Measurements from ENCODE around the gene CLDND2.
A peak's percentile ranks its signal among the peaks of the same experiment; 100 is the strongest.

The CLDND2 gene

GRCh38 chr19:51407511-51408131, 38.8 kb upstream of the CLDND2 start (continued):
- no peak for TF ChIP-seq ZNF362 (tag by site-specific recombination; IDR thresholded peaks at IDR 0.05)
- peak; percentile 39; the same call in 1 of the 2 replicates for TF ChIP-seq CTCF (tag by site-specific recombination; IDR thresholded peaks at IDR 0.05)
- TF ChIP-seq ZNF280C (tag by site-specific recombination; IDR thresholded peaks at IDR 0.05): no peak
- no peak for TF ChIP-seq TSHZ1 (tag by site-specific recombination; IDR thresholded peaks at IDR 0.05; ENCODE audit: borderline replicate concordance)
- TF ChIP-seq ZNF768 (tag by site-specific recombination; IDR thresholded peaks at IDR 0.05): peak; percentile 61; the same call in 1 of the 2 replicates
- TF ChIP-seq ZXDB (tag by site-specific recombination; IDR thresholded peaks at IDR 0.05): no peak
- no peak for TF ChIP-seq ZNF585B (tag by site-specific recombination; IDR thresholded peaks at IDR 0.05)
- no peak for TF ChIP-seq ZNF555 (tag by site-specific recombination; conservative IDR thresholded peaks at IDR 0.05)
- TF ChIP-seq ZNF391 (tag by site-specific recombination; IDR thresholded peaks at IDR 0.05; ENCODE audit: borderline replicate concordance, low read depth): no peak
- peak; percentile 27 for TF ChIP-seq ZNF654 (tag by site-specific recombination; IDR thresholded peaks at IDR 0.05; ENCODE audit: low read depth)
- TF ChIP-seq ZNF138 (tag by site-specific recombination; IDR thresholded peaks at IDR 0.05; ENCODE audit: borderline replicate concordance): no peak

GRCh38 chr19:51402117-51402516, 33.3 kb upstream of the CLDND2 start:
- H3K9me3 ChIP-seq (ENCODE audit: control insufficient read depth, insufficient read depth, low read depth, low read length): no peaks in the 10 kb centered on the region
- H3K36me3 ChIP-seq (ENCODE audit: control insufficient read depth in 2 of 2, insufficient read depth in 1 of 2, low read length in 2 of 2): no peaks in the 10 kb centered on the region
- CTCF ChIA-PET: interaction anchor here (1.1 kb wide), 1 partner anchor 255 kb away, joined by 3 read pairs; no protein-coding TSS in a partner anchor
- POLR2A ChIA-PET: interaction anchor here (1.2 kb wide), 1 partner anchor 63 kb away, joined by 3 read pairs; no protein-coding TSS in a partner anchor
- no peak overlapping the region for H3K27ac ChIP-seq (ENCODE audit: extremely low read depth, low read depth, low read length)
- H3K4me3 ChIP-seq (ENCODE audit: low read depth, low read length): no peak overlapping the region
- no peaks in the 10 kb centered on the region for H3K4me1 ChIP-seq (ENCODE audit: control insufficient read depth, insufficient read depth, low read length)
- no peak for TF ChIP-seq ZNF398 (tag by site-specific recombination; IDR thresholded peaks at IDR 0.05)
- TF ChIP-seq ZNF404 (tag by site-specific recombination; IDR thresholded peaks at IDR 0.05): no peak
- no peak for TF ChIP-seq ZBTB26 (tag by site-specific recombination; optimal IDR thresholded peaks at IDR 0.05)
- TF ChIP-seq ZNF561 (tag by site-specific recombination; IDR thresholded peaks at IDR 0.05; ENCODE audit: borderline replicate concordance): no peak
- no peak for TF ChIP-seq PRDM10 (tag by site-specific recombination; IDR thresholded peaks at IDR 0.05)
- TF ChIP-seq ZNF302 (tag by site-specific recombination; IDR thresholded peaks at IDR 0.05; ENCODE audit: low read depth): no peak
